ENCODE results near the gene PELO. TPM values are rescaled to one million over a fixed set of nuclear protein-coding genes. Genes with fewer than 3 reads are reported as not detected.

The PELO gene
- total and polyA plus RNA-seq, 3 donors from 2014 or later: 9.0 to 10.6 (median 9.4) TPM

GRCh38 chr5:52829664-52830063 lies 41.9 kb downstream of the PELO start:
- no peaks in the 10 kb centered on the region for H3K4me1 ChIP-seq
- no peaks in the 10 kb centered on the region for H3K9me3 ChIP-seq
- no peak overlapping the region for H3K27ac ChIP-seq
- no peak overlapping the region for H3K4me3 ChIP-seq
- intact Hi-C loops (cut with DNase I; ENCODE audit: low total_unique reads): no loop called here
- H3K36me3 ChIP-seq (ENCODE audit: low read depth, missing control alignments): no peaks in the 10 kb centered on the region
- no peak for TF ChIP-seq CTCF (IDR thresholded peaks at IDR 0.05)
- DNase-seq: no peak
- H3K27me3 ChIP-seq: no peaks in the 10 kb centered on the region

GRCh38 chr5:52830650-52831049 lies 42.9 kb downstream of the PELO start:
- Histone ChIP-seq H3K9me3 (no peaks in the 10 kb centered on the region), H3K27ac (no peak overlapping the region), H3K36me3 (ENCODE audit: low read depth, missing control alignments) (no peaks in the 10 kb centered on the region), H3K4me1 (no peaks in the 10 kb centered on the region), H3K4me3 (no peak overlapping the region), H3K27me3 (no peaks in the 10 kb centered on the region)
- DNase-seq: no peak
- intact Hi-C loops (cut with DNase I; ENCODE audit: low total_unique reads): no loop called here
- 76 to 89% methylated on average over 2 of the region's 2 CpGs for WGBS, 2 donors
- no peak for TF ChIP-seq CTCF (IDR thresholded peaks at IDR 0.05)
- no peak for TF ChIP-seq POLR2A (IDR thresholded peaks at IDR 0.05)

- no peak for DNase-seq
- Histone ChIP-seq H3K27ac (no peak overlapping the region), H3K4me3 (no peak overlapping the region), H3K27me3 (no peaks in the 10 kb centered on the region), H3K36me3 (ENCODE audit: low read depth, missing control alignments) (no peaks in the 10 kb centered on the region), H3K9me3 (no peaks in the 10 kb centered on the region), H3K4me1 (no peaks in the 10 kb centered on the region)
- 90 to 94% methylated on average over 2 of the region's 2 CpGs for WGBS, 2 donors
- intact Hi-C loops (cut with DNase I; ENCODE audit: low total_unique reads): no loop called here
- TF ChIP-seq CTCF (IDR thresholded peaks at IDR 0.05) (no peak), POLR2A (IDR thresholded peaks at IDR 0.05) (no peak)
These were observed 44.2 kb downstream of the PELO start for GRCh38 chr5:52831786-52832511.

- H3K9me3 ChIP-seq: no peaks in the 10 kb centered on the region
- no peak overlapping the region for H3K4me3 ChIP-seq
- no peaks in the 10 kb centered on the region for H3K4me1 ChIP-seq
- WGBS, 2 donors: 87 to 100% methylated on average over 2 of the region's 2 CpGs
- H3K36me3 ChIP-seq (ENCODE audit: low read depth, missing control alignments): no peaks in the 10 kb centered on the region
- TF ChIP-seq POLR2A (IDR thresholded peaks at IDR 0.05): no peak
- no peak for TF ChIP-seq CTCF (IDR thresholded peaks at IDR 0.05)
- no peaks in the 10 kb centered on the region for H3K27me3 ChIP-seq
- H3K27ac ChIP-seq: no peak overlapping the region
- no peak for DNase-seq
- intact Hi-C loops (cut with DNase I; ENCODE audit: low total_unique reads): no loop called here
These were observed 46.6 kb downstream of the PELO start for GRCh38 chr5:52834320-52834719.

- 77 to 82% methylated on average over 7 of the region's 7 CpGs for WGBS, 2 donors
- H3K4me1 ChIP-seq: no peaks in the 10 kb centered on the region
- H3K4me3 ChIP-seq: no peak overlapping the region
- intact Hi-C loops (cut with DNase I; ENCODE audit: low total_unique reads): no loop called here
- no peaks in the 10 kb centered on the region for H3K9me3 ChIP-seq
- DNase-seq: no peak
- H3K36me3 ChIP-seq (ENCODE audit: low read depth, missing control alignments): no peaks in the 10 kb centered on the region
- H3K27me3 ChIP-seq: no peaks in the 10 kb centered on the region
- TF ChIP-seq POLR2A (IDR thresholded peaks at IDR 0.05) (no peak), CTCF (IDR thresholded peaks at IDR 0.05) (no peak)
- peak overlapping the region in 1 of 2 donors; percentile 16 for H3K27ac ChIP-seq
These were observed 49.4 kb downstream of the PELO start for GRCh38 chr5:52837068-52837467.

All from testis (tissue), 3 donors.